Medulla oblongata (tissue), 1 donor: ENCODE measurements around the gene ARFRP1.
"Not testable (repeated sequence)": the region's sequence is repeated elsewhere in the genome, so short reads cannot be mapped to it uniquely, and the experiment has no call there.

Source experiments
- DNase-seq: peaks from one replicate; pipeline ENCODE4 v3.0.0-alpha.2; 2015; ENCODE audit errors: extremely low spot score

ARFRP1 gene

DNA sequence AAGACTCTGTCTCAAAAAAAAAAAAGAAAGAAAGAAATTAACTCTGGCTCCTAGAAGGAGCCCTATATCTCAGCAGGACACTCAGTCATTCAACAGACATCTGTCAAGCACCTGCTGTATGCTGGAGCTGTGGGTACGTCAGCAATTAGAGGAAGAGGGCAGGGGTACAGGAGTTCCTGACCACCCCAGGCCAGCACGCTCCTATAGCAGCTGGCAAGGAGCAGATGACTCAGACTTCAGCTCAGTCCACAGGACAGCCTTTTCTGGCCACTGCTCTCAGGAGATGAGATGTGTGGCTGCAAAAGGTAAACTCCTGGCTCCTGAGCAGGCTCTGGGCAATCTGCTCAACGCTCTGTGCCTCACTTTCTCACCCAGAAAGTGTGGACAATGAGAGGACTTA is 51.3 kb downstream of the ARFRP1 start:
- DNase-seq = no peak

- no peak for DNase-seq
These were observed 52.5 kb downstream of the ARFRP1 start for GRCh38 chr20:63655249-63655648.

DNA sequence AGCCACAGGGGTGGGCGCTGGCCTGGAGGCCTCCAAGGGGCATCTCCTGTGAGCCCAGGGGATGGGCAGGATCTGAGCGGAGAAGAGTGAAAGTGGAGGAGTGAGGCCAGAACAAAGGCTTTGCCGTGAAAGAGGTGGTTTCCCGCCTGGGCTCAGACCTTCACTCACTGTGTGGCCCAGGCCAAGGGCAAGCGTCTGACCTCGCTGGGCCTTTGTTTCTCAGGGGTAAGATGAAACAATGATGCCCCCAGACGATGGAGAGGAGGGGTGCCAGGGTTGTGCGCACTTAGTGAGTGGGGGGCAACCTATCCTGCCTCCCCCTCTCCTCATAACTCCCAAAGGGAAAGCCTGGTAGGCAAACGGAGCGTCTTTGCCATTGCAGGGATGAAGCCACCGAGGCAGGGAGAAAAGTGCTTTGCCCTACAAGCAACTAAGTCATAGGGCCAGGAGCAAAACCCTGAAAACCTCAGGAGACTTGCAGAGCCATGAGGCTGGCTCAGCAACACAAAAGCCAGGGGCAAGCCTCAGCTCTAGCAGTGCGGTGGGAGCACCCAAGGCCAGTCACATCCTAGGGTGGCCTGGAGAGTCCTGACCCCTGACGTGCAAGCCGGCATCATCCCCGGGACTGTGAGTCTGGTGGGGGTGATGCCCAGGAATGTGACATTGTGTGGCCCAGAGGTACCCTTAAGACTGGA is 53.7 kb downstream of the ARFRP1 start:
- DNase-seq = no peak

- peak; percentile 86 for DNase-seq
These were observed 54.5 kb downstream of the ARFRP1 start, which contains the start of gene STMN3 for GRCh38 chr20:63653041-63653973. TSS of gene STMN3 (minus strand) at chr20:63653424. CDS start at chr20:63653345, 79 bp downstream.

DNA sequence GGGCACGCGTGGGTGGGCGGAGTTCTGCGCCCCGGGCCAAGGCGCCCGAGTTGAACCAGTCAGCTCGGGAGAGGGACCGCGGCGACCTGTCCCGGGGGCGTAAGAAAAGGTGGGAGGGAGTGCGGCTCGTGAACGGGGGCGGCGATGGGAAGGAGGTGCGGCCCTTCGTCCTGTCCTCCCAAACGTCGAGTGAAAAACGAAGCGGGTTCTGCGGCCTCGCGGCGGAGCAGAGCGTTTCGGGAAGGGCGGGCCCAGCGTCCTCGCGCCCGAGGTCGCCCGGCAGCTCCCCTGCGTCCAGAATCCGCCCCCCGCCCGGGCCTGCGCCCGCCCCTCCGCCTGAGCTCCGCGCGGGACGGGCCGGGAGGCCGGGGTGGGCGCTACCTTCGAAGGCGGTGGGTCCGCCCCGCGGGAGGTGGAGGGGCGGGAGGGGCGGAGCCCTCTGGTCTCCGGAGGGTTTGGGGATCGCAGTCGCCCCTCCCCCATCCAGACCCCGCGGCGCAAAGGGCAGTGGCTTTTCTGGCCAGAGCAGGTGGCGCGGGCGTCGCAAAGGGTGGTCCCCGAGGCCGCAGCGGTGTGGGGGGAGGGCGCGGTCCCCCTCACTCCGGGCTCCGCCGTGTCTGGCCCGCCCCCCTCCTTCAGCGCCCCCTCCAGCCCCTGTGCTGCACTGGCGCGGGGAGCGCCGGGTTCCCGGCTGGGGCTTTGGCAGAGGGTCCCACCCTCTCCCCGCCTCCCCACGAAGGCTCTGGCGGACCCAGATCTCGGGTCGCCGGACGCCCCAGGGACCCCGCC is 55.4 kb downstream of the ARFRP1 start:
- no peak for DNase-seq

GRCh38 chr20:63651942-63652191 is 55.9 kb downstream of the ARFRP1 start:
- no peak for DNase-seq

GRCh38 chr20:63650486-63650885 is 57.3 kb downstream of the ARFRP1 start:
- not testable (repeated sequence) for DNase-seq

DNA sequence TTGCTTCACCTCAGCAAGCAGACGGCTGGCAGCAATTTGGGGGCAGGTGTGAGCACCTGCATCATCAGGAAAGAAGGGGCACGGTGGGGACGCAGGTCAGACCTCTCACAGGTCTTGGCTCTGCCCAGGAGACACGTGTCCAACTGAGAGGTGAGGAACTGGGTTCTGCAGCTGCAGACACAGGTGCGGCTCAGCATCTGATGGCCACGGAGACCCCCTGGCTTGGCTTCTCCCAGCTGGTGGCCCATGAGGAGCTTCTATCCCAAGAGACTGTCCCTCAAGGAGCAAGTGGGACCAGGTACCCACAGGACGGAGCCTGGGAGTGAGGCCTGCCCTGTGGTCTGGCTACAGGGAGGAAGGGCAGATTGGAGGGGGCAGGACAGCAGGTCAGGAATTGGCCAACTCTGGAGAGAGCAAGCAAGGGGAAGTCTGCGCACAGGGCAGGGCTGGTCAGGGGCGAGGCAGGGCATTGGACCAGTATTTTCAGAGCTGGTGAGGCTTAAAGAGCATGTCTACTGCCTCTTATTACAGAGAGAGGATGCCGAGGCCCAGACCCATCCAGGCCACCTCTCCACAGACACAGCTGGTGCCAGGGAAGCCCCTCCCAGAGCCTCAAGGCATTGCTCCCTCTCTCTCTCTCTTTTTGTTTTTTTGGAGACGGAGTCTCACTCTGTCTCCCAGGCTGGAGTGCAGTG is 58.7 kb downstream of the ARFRP1 start:
- DNase-seq = no peak
